Measurements from ENCODE around the gene NDST3. TPM values are rescaled to one million over a fixed set of nuclear protein-coding genes. Genes with fewer than 3 reads are reported as not detected.

The NDST3 gene
- polyA plus RNA-seq, 1 experiment = not detected

GRCh38 chr4:118005883-118006282, 28.4 kb upstream of the NDST3 start:
- POLR2A ChIA-PET = no interaction called here
- no peak for TF ChIP-seq CTCF (IDR thresholded peaks at IDR 0.05; ENCODE audit: insufficient read depth, low read depth, low read length)
- Histone ChIP-seq H3K36me3 (ENCODE audit: control insufficient read depth, insufficient read depth, low read length) (no peaks in the 10 kb centered on the region), H3K27me3 (ENCODE audit: control insufficient read depth, insufficient read depth, low read length) (no peaks in the 10 kb centered on the region), H3K4me3 (ENCODE audit: low read depth, low read length) (no peak overlapping the region)
- no peak for DNase-seq (ENCODE audit: low read depth)
- CTCF ChIA-PET = no interaction called here

DNA sequence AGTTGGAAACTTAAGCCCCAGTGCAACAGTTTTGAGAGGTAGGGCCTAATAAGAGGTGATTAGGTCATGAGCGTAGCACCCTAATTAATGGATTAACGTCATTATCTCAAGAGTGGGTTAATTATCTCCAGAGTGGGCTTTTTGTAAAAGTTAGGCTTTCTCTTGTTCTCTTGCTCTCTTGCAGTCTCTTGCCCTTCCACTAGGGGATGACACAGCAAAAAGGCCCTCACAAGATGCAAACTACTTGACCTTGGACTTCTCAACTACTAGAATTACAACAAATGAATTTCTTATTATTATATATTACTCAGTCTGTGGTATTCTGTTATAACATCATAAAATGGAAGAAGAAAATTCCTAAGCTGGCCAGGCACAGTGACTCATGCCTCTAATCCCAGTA, 22.1 kb upstream of the NDST3 start:
- no peak overlapping the region for H3K4me3 ChIP-seq (ENCODE audit: low read depth, low read length)
- H3K36me3 ChIP-seq (ENCODE audit: control insufficient read depth, insufficient read depth, low read length) = no peaks in the 10 kb centered on the region
- no peak for TF ChIP-seq CTCF (IDR thresholded peaks at IDR 0.05; ENCODE audit: insufficient read depth, low read depth, low read length)
- DNase-seq (ENCODE audit: low read depth) = no peak
- ChIA-PET CTCF (interaction anchor here (0.7 to 1.0 kb wide), 3 partner anchors 13 to 79 kb away, joined by 3 to 5 read pairs (median 3); no protein-coding TSS in a partner anchor), POLR2A (no interaction called here)
- H3K27me3 ChIP-seq (ENCODE audit: control insufficient read depth, insufficient read depth, low read length) = no peaks in the 10 kb centered on the region

- Histone ChIP-seq H3K36me3 (ENCODE audit: control insufficient read depth, insufficient read depth, low read length) (no peaks in the 10 kb centered on the region), H3K27me3 (ENCODE audit: control insufficient read depth, insufficient read depth, low read length) (no peaks in the 10 kb centered on the region), H3K4me3 (ENCODE audit: low read depth, low read length) (no peak overlapping the region)
- POLR2A ChIA-PET = no interaction called here
- no peak for TF ChIP-seq CTCF (IDR thresholded peaks at IDR 0.05; ENCODE audit: insufficient read depth, low read depth, low read length)
- no peak for DNase-seq (ENCODE audit: low read depth)
- CTCF ChIA-PET = no interaction called here
These were observed 19.5 kb upstream of the NDST3 start for GRCh38 chr4:118014831-118015230.

GRCh38 chr4:118018381-118019145, 15.7 kb upstream of the NDST3 start:
- no peak for TF ChIP-seq CTCF (IDR thresholded peaks at IDR 0.05; ENCODE audit: insufficient read depth, low read depth, low read length)
- CTCF ChIA-PET = no interaction called here
- no peaks in the 10 kb centered on the region for H3K27me3 ChIP-seq (ENCODE audit: control insufficient read depth, insufficient read depth, low read length)
- POLR2A ChIA-PET = no interaction called here
- no peak overlapping the region for H3K4me3 ChIP-seq (ENCODE audit: low read depth, low read length)
- no peak for DNase-seq (ENCODE audit: low read depth)
- no peaks in the 10 kb centered on the region for H3K36me3 ChIP-seq (ENCODE audit: control insufficient read depth, insufficient read depth, low read length)

- Histone ChIP-seq H3K27me3 (ENCODE audit: control insufficient read depth, insufficient read depth, low read length) (no peaks in the 10 kb centered on the region), H3K4me3 (ENCODE audit: low read depth, low read length) (no peak overlapping the region), H3K36me3 (ENCODE audit: control insufficient read depth, insufficient read depth, low read length) (no peaks in the 10 kb centered on the region)
- TF ChIP-seq CTCF (IDR thresholded peaks at IDR 0.05; ENCODE audit: insufficient read depth, low read depth, low read length) = no peak
- ChIA-PET POLR2A (no interaction called here), CTCF (no interaction called here)
- no peak for DNase-seq (ENCODE audit: low read depth)
These were observed 7.5 kb upstream of the NDST3 start for GRCh38 chr4:118026806-118027205.

All from BJ (cell line).